ENCODE results near the gene ZNF777.
"Not testable (repeated sequence)": the region's sequence is repeated elsewhere in the genome, so short reads cannot be mapped to it uniquely, and the experiment has no call there.

ZNF777 gene

DNA sequence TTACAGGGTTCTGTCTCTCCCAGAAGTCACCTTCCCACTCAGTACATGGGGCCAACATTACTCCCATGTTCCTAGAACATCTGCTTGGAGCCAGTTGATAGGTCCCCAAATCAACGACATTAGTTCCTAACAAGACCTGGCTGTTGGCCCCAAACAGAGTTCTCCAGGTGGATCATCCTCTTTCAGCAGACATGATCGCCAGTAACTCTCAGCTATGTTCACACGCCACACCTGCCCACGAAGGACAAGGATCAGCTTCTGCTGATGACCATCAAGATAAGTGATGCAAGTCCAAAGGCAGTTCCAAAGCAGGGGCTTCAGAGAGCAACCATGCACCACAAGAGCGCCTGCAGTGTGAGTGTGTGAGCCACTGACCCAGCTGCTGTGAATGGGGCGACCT, 11.0 kb downstream of the ZNF777 start:
- no peak for DNase-seq

DNA sequence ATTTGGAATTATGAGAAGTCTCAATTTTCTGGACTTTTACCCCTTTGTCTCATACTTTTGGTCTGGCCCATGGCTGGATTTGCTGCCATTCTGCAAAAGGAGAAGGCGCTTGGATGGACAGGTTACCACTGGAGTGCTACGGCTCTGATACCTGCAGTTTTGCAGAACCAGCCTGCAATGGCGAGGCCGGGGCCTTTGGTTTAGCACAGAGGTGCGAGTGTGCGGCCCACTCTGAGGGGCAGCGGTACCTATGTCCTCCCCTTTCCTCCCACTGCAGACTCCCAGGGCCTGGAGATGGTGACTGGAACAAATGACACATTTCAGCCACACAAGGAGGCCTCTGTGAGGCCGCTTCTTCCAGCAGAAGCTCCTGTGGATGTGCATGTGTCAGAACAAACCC, 11.9 kb downstream of the ZNF777 start:
- DNase-seq = no peak

DNA sequence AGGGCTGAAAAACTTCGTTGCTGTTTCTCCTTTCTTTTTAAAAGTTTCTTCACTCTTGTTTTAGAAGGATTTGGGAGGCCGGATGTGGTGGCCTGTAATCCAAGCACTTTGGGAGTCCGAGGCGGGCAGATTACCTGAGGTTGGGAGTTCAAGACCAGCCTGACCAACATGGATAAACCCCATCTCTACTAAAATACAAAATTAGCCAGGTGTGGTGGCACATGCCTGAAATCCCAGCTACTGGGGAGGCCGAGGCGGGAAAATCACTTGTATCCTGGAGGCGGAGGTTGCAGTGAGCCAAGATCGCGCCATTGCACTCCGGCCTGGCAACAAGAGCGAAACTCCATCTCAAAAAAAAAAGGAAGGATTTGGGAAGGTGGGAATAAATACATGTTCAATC, 14.8 kb downstream of the ZNF777 start:
- DNase-seq = not testable (repeated sequence)

DNA sequence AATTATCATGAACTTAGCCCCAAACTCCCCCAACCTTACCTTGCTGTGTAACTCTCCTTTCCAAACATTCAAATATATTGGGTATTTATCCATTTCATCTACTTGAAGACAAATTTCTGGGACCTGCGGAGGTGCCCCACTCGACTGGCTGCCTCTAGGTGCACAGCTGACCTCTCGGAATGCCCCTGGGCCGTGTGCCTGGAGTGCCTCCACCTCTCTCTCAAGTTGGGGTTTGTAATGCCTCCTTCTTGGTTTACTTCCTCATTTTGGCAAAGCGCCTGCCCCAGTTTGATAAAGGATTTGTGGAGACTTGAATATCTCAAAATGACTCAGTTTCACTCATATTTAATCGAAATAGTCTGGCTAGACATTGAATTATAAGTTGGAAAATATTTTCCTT, 16.6 kb downstream of the ZNF777 start:
- DNase-seq = no peak

DNA sequence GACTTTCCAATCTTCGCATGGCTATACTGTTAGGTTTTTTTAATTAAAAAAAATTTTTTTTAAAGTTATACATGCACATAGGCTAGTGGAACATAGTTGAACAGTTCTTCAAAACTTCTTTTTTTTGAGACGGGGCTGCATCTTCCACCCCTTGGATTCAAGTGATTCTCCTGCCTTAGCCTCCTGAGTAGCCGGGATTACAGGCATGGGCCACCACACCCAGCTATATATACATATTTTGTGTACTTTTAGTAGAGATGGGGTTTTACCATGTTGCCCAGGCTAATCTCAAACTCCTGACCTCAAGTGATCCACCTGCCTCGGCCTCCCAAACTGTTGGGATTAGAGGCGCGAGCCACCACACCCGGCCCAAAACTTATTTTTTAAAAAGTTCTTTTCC, 17.3 kb downstream of the ZNF777 start:
- no peak for DNase-seq

DNA sequence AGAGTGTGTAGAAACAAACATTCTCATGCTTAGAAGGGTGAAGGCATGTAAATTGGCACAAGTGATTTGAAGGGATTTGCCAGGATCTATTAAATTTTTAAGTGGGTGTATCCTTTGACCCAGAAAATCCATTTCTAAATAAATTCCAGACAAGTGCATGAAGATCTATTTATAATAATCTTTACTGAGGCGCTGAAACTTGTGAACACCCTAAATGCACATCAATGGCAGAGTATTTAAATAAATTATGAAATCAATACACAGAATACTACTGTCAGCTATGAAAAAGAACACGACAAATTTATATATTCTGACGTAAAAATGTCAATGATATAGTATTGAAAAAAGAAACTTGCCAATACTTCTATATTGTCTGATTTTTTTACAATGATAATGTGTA, 17.9 kb downstream of the ZNF777 start:
- no peak for DNase-seq

DNA sequence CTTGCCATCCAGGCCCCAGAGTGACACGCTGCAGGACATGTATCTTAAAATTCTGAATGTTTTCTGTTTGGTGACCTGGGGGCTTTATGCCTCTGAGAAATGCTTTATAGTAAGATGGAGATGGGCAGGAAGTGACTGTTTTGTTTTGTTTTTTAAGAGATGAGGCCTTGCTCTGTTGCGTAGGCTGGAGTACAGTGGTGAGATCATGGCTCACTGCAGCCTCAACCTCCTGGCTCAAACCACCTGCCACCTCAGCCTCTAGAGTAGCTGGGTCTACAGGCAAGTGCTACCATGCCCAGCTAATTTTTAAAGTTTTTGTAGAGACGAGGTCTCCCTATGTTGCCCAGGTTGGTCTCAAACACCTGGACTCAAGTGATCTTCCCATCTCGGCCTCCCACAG, 20.6 kb downstream of the ZNF777 start:
- DNase-seq = no peak

DNA sequence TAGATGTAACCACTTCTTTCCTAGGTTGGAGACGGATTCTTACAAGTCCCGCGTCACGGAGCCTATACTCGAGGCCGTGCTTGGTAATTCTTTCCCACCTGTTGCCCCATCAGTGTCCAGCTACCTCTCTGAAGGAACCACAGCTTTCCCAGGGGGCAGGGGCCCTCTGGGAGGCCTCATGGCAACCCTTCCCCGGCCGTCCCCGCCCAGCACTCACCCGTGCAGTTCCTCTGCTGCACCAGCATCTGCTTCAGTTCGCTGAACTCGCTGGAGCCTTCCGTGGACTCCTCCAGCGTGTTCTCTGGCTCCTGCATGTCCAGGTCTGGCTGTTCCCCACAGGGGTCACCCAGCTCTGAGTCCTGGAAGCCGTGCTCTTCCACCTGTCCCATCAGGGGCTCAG, 24.5 kb downstream of the ZNF777 start:
- no peak for DNase-seq

DNA sequence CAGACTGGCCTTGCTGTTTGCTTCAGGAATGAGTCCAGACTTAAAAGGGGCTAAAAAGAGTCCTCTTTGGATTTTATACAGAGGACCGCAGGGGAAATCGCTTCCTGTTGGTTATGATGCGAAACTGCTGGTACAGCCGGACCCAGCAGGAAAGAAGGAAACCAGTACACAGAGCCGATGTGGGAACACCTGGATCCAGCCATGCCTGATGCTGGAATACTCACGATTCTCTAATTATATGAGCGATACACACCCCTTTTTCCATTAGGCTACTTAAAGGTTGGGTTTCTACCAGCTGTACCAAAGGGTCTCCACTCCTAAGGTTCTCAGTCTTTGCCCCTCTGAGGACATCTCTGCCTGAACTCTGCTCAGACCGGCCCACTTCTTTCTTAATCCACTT, 27.7 kb downstream of the ZNF777 start:
- DNase-seq = no peak

DNA sequence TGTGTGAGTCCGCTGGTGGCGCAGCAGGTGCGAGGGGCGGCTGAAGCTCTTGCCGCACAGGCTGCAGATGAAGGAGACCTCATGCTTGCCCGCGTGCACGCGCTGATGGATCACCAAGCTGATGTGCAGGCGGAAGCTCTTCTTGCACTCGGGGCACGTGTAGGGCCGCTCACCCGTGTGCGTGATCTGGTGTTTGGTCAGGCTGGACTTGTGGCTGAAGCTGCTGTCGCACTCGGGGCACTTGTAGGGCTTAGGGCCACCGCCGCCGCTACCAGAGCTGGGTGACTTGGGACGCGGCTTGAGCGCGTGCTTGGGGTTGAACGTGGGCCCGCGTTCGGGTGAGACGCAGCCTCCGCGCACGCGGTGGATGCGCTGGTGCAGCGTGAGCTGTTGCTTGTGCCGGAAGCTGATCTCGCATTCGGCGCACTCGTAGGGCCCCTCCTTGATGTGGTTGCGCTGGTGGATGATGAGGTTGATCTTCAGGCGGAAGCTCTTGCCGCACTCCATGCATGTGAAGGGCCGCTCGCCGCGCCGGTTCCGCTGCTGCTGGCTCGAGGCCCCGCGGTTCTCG, 28.7 kb downstream of the ZNF777 start:
- no peak for DNase-seq

DNA sequence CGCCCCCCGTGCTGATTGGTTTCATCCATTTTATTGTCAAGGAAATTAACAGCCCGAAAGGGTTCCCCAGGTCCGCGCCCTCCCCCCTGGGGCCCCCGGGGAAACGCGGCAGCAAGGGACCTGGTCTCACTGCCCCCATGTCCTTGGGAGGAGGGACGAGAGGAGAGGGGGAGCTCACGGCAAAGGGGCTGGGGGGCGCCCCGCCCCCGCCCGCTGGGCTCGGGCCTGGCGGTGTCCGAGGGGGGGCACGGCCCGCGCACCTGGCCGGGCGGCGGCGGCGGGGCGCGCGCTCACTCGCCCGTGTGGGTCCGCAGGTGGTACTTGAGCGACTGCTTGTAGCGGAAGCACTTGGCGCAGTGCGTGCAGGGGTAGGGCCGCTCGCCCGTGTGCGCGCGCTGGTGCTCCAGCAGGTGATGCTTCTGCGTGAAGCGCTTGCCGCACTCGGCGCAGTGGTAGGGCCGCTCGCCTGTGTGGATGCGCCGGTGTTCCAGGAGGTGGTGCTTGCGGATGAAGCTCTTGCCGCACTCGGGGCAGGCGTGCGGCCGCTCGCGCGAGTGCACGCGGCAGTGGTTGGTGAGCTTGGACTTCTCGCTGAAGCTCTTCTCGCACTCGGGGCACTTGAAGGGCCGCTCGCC, 29.3 kb downstream of the ZNF777 start:
- DNase-seq = no peak

DNA sequence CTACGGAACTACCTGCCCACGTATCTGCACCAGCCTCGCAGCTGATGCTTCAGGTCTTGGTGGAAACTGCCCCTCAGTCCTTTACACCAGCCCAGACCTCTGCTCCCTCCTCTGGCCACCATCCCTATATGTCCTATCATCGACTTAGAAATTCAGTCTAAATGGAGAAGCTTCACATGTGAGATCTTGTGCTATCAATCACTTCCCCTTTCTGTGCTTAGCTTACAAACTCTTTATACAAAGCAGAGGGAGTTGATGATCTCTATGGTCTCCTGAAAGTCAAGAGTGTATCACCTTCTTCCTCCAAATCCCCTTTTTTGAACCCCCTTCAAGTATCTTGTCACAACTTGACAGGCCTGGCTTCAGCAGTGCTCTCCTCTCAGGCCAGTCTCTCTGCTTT, 30.7 kb downstream of the ZNF777 start:
- no peak for DNase-seq

DNA sequence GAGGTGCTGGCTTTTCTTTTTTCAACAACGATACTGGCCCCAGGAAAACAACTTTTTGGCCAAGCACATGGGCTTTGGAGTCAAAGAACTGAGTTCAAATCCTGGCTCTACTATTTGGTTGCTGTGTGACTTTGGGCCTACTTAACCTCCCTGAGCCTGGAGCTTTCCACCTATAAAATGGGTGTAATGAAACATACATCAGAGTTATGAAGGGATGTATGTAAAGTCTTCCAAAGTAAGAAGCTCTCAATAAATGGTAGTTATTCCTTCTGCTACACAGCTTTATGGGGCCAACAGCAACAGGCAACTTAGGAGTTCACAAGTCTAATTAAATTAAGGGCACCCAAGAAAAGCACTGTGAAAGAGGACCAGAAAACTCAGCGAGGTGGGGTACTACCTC, 33.0 kb downstream of the ZNF777 start:
- DNase-seq = no peak

DNA sequence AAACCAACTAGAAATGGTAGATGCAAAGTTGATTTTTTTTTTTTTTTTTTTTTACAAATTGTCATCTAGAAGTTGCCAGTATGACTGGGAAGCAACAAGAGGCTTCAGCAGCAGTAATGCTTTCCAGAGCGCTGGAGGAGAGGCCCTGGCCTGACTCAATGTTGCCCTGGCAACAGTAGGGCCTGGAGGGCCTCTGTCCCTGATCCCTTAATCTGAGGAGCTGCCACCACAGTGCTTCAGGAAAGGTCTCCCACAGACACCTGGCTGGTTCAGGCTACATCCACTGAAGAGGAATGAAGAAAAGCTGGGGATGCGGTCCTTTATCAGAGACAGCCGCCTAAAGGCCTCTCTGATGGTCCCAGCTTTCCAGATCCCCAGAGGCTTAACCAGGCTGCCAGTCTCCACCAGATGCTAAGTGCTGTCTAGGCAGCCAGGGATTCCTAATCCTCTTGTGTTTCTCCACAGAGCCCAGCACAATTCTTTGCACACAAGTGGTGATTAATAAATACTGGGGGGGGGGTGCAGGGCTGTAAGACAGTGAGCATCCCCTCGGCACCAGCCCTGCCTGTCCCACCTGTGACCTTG, 33.7 kb downstream of the ZNF777 start:
- DNase-seq = no peak

DNA sequence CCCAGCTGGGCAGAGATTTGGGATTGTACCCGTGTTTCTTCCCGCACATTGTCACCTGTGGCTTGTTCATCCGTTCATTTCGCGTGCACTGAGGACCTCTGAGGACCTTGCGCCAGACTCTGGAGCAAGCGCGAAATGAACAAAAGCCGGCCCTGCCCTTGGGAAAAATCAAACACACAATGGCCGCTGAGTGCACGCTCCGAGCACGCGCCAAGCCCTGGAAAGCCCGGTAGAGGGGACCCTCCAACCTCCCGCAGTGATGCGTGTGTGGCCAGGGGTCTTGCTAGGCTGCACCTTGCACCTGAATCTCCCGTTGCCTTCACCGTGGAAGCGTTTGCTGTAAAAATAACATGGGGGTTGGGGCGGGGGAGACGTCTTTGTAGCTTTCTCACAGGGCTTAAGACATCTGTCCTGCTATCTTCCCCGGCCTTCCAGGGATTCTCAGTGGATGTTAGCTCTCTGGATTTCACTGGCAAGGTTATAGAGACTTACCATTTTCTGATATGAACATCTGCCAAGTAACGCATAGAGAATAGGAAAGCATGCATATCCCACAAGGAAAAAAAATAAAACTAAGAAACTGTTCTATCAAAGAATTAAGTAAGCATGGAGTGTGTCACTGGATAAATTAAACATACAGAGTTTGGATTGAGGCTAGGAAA, 37.3 kb downstream of the ZNF777 start:
- no peak for DNase-seq

DNA sequence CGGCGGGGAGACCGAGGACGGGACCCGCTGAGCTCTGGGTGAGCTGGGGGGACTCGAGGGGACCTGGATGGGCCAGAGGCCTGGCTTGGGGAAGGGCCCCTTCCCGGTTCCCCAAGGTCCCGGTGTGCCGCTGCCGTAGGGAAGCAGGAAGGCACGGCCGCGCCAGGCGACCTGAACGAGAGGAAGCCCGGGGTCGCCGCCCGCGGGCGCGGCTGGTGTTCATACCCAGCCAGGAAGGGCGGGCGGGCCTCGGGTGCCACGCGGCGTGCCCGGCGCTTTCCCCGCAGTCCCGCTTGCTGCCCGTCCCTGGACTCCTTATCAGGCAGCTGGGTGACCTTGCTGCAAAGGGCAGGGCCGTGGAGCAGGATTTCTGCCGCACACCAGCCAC, 38.0 kb downstream of the ZNF777 start:
- DNase-seq = peak; percentile 23 to 41

DNA sequence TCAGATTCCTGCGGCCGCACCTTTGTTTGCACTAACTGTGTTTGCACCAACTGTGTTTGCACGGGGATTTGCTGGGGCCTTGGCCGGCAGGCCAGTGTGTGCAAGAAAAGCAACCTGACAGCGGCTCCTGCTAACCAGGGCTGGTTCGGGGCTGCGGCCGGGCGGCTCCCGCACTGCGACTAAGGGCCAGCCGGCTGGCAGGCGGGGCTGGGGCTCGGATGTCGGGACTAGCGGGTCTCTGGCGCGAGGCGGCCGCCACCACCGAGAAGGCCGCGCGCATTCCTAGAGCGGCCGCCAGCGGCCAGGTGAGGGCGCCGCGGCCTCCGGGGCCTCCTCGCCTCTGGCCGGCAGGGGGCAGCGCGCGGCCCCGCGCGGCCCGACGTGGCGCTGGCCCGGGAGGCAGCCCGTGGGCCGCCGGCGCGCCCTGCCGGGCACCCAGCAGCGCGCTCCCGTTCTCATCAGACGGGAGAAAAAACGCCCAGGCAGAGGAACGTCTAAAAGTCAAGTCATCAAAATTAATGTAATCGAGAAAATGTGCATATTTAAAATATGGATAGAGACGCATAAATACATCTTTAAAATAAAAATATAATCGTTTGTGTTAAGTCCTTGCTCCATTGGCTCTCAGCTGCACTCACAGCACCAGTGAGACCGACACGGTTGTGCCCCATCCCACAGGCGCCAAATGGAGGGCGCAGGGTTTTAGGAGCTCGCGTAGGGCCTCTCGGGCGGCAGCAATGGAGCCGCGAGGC, 38.5 kb downstream of the ZNF777 start:
- peak; percentile 66 to 74 for DNase-seq

DNA sequence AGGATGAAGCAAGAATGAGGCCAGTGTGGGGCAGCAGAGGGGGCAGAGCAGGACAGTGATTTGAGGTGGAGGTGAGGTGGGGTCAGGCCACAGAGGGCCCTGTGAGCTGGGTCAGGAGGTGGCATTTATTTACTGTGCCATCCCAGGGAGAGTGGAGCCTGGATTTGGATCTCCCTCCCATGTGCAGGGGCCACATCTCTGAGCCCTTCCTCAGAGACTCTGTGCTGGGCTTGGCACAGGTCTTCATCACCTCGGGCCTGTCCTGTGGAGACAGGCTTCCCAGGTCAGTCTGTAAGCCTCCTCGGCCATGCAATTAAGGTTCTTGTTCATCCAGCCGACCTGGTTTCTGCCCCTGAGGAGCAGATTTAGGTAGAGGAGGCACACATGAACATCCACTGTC, 40.9 kb downstream of the ZNF777 start:
- DNase-seq = no peak

DNA sequence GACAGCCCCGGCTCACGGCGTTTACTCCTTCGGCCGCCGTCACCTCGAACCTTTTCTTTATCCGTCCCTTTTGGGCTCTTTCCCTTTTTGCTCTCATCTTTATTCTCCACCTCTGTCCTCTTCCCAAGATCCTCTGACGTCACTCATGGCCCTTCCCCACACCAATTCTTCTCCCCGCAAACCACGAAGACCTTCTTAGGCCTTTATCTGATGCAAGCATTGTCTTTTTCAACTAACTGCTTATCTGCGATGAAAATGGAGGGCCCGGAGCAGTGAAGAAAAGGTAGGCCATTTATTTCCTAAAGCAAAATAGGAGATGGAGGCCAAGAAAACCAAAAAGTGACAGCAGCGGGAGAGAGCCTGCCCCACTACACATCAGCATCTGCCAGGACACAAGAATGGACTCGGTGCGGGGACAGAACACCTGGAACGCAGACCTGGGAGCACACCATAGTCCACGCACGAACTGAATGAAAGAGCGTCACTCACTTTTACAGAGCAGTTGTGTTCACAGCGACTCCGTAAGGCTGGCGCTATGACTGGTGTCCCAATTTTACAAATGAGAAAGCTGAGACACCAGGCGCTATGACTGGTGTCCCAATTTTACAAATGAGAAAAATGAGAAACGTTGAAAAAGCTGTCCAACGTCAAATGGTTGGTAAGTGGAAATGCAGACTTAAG, 45.3 kb downstream of the ZNF777 start:
- DNase-seq = no peak

DNA sequence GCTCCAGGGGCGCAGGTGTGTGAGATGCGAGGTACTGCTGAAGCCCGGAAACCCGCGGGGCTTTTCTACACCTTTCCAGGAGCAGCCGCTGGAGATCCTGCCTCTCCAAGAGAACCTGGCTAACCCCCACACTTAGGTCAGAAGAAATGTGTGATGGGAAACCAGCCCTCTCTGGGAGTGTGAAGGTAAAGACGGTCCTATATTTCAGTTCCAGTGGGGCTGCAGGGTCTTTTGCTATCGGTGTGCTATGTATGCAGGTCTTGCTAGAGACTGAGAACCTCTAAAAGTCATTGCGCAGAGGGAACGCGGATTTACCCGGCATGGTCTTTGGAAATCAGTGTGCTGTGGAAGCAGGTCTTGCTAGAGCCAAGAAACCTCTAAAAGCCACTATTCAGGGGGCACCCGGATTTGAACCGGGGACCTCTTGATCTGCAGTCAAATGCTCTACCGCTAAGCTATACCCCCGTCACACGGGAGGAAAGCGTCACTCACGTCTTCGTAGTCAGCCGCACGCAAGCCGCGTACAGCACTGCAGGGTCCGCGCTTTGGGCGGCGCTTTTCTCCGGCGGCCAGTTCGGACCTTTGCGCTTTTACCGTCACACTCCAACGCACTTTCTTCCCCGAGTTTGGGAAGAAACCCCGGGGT, 46.0 kb downstream of the ZNF777 start:
- peak; percentile 63 to 68 for DNase-seq

DNA sequence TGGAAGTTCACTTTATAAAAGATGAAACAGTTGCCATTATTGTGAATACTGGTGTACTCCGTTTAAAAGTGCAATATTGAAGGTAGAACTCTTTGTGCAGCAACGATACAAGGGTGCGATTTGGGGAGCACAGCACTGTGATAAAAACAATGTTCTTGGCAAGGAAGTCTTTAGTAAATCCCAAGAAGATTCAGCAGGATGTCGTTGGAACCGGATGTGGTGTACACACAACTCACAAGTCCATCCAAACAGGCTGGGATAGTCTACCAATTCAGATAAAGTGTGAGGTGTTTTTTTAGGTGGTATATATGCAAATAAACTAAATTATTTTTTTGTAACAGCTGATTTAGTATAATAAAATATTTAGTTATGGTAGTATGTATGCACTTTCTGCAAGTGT, 46.7 kb downstream of the ZNF777 start:
- no peak for DNase-seq

DNA sequence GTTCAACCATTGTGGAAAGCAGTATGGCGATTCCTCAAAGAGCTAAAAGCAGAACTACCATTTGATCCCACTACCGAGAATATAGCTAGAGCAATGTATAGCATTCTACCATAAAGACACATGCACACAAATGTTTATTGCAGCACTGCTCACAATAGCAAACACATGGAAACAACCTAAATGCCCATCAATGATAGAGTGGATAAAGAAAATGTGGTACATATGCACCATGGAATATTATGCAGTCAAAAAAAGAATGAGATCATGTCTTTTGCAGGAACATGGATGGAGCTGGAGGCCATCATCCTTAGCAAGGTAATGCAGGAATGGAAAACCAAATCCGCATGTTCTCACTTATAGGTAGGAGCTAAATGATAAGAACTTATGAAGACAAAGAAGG, 47.8 kb downstream of the ZNF777 start:
- DNase-seq = not testable (repeated sequence)

DNA sequence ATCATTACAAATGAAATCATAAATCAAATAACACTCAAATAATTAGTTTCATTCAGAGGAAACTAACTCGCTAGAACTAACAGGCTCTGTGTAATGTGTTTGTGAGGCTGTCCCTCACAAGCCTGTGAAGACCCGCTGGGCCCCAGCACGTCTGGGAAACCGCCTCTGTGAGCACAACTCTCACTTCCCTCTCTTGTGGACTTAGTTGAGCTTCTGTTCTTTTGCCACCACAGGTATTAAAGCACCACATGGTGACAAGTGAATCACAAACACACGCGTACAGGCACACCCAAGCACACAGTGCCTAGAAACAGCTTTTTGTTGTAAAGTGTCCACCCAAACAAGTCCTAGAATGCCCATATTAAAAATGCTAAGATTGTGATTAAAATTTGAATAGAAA, 51.0 kb downstream of the ZNF777 start:
- no peak for DNase-seq
